ENCODE results near the gene ABCC2.

DNA sequence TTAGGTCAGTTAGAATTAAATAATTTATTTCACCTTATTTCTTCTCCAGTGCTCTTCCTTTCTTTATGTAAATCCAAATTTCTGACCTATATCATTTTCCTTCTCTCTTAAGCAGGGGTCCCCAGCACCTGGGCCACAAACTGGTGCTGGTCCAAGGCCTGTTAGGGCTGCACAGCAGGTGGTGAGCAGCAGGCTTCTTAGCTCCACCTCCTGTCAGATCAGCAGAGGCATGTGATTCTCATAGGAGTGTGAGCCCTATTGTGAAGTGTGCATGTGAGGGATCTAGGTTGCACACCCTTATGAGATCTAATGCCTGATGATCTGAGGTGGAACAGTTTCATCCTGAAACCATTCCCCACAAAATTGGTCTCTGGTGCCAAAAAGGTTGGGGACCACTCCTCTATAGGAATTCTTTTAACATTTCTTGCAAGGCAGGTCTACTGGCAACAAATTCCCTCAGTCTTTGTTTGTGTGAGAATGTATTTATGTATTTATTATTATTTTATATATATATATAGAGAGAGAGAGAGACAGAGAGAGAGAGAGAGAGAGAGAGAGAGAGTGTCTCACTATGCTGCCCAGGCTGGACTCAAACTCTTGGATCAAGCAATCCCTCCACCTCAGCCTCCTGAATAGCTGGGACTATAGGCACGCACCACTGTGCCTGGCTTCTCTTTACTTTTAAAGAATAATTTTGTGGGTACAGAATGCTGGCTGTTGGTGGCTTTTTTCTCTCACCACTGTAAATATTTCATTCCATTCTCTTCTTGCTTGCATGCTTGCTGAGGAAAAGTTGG is 4.3 kb upstream of the ABCC2 start:
- no peak for TF ChIP-seq FOXM1 (IDR thresholded peaks at IDR 0.05; ENCODE audit: borderline replicate concordance, low read depth)
- no peak for TF ChIP-seq EP300 (IDR thresholded peaks at IDR 0.05; ENCODE audit: borderline replicate concordance)
- no peak for TF ChIP-seq REST (IDR thresholded peaks at IDR 0.05; ENCODE audit: low read depth)
- no peak for TF ChIP-seq CREB1 (IDR thresholded peaks at IDR 0.05; ENCODE audit: low read depth)
- TF ChIP-seq CEBPB (IDR thresholded peaks at IDR 0.05) = no peak
- no peak for TF ChIP-seq ZBTB7A (IDR thresholded peaks at IDR 0.05; ENCODE audit: low read depth)
- no peak for TF ChIP-seq TAF1 (IDR thresholded peaks at IDR 0.05; ENCODE audit: low read depth)
- TF ChIP-seq TCF12 (IDR thresholded peaks at IDR 0.05; ENCODE audit: low read depth) = no peak
- no peak for TF ChIP-seq YY1 (IDR thresholded peaks at IDR 0.05; ENCODE audit: low read depth)
- TF ChIP-seq RAD21 (IDR thresholded peaks at IDR 0.05; ENCODE audit: low read depth) = no peak
